Endodermal cell (in vitro differentiated cells): ENCODE results near the gene AGTPBP1. TPM values are rescaled to one million over a fixed set of nuclear protein-coding genes. Genes with fewer than 3 reads are reported as not detected.

ENCODE experiments used
- DNase-seq: peaks from one replicate; pipeline ENCODE4 v3.0.0-alpha.2; 2017
- H3K27ac ChIP-seq: 2 replicates; pipeline ENCODE4 v1.5.1; 2013; ENCODE audit warnings: mild to moderate bottlenecking, low read depth, low read length, moderate library complexity
- H3K27me3 ChIP-seq: 2 replicates; pipeline ENCODE4 v1.6.1; 2013; ENCODE audit warnings: mild to moderate bottlenecking, low read length, moderate library complexity; ENCODE audit not compliant: insufficient read depth, control insufficient read depth, poor library complexity, severe bottlenecking
- H3K36me3 ChIP-seq: 2 replicates; pipeline ENCODE4 v1.7.0; 2013; ENCODE audit warnings: mild to moderate bottlenecking, low read length, moderate library complexity; ENCODE audit not compliant: control insufficient read depth, insufficient read depth
- H3K4me1 ChIP-seq: one replicate; pipeline ENCODE4 v1.7.0; 2013; ENCODE audit warnings: low read length; ENCODE audit not compliant: control insufficient read depth, insufficient read depth
- H3K4me3 ChIP-seq: 2 replicates; pipeline ENCODE4 v1.5.1; 2013; ENCODE audit warnings: mild to moderate bottlenecking, low read length, moderate library complexity
- H3K9ac ChIP-seq: 2 replicates; pipeline ENCODE4 v1.6.1; 2013; ENCODE audit warnings: mild to moderate bottlenecking, low read length, moderate library complexity; ENCODE audit not compliant: poor library complexity, severe bottlenecking; ENCODE audit errors: extremely low read depth
- H3K9me3 ChIP-seq: 2 replicates; pipeline ENCODE4 v1.6.1; 2013; ENCODE audit warnings: mild to moderate bottlenecking, low read length, moderate library complexity; ENCODE audit not compliant: control insufficient read depth
- H3K27ac Mint-ChIP-seq: 2 replicates; pipeline ENCODE4 v1.8.0; 2020; ENCODE audit warnings: mixed read lengths
- H3K27me3 Mint-ChIP-seq: 2 replicates; pipeline ENCODE4 v1.8.0; 2021; ENCODE audit warnings: mild to moderate bottlenecking, mixed read lengths; ENCODE audit not compliant: insufficient read depth
- H3K36me3 Mint-ChIP-seq: 2 replicates; pipeline ENCODE4 v1.8.0; 2020; ENCODE audit warnings: low read depth, mixed read lengths
- H3K4me1 Mint-ChIP-seq: 2 replicates; pipeline ENCODE4 v1.8.0; 2020; ENCODE audit warnings: mixed read lengths
- H3K4me3 Mint-ChIP-seq: 2 replicates; pipeline ENCODE4 v1.8.0; 2020; ENCODE audit warnings: mild to moderate bottlenecking, moderate library complexity, mixed read lengths
- H3K9me3 Mint-ChIP-seq: 2 replicates; pipeline ENCODE4 v1.8.0; 2020; ENCODE audit warnings: mild to moderate bottlenecking, mixed read lengths
- WGBS, 2 experiments: methylation state at CpG; one replicate each; pipeline versions ENCODE4 v1.1.5 to v1.1.7; 2013; ENCODE audit warnings: missing lambda C conversion rate in 2 of 2, mixed read lengths in 1 of 2; ENCODE audit not compliant: insufficient coverage in 1 of 2, insufficient read length in 1 of 2; 5-methylcytosine and 5-hydroxymethylcytosine counted together
- total RNA-seq, 2 donors: library from RNA; stranded (reverse); fragmentation: NEBNext Ultra II Directional in 1 of 2; extraction: Animal tissue kit (Norgen Biotek cat#: 25700) in 1 of 2; gene quantifications; 2 replicates in 1 of 2; 3 replicates in 1 of 2; pipeline ENCODE4 v1.2.1, GENCODE V29; 2021
- TF ChIP-seq, protein P1 (sequence below): fragments of 200-600 bp; sonication (generic); conservative IDR thresholded peaks from 2 replicates; pipeline ENCODE4 v1.5.0; 2021; ENCODE audit warnings: antibody characterized with exemption, mild to moderate bottlenecking

AGTPBP1 gene
- total RNA-seq, 2 donors from 2014 or later = 45.7 to 54.9 TPM

DNA sequence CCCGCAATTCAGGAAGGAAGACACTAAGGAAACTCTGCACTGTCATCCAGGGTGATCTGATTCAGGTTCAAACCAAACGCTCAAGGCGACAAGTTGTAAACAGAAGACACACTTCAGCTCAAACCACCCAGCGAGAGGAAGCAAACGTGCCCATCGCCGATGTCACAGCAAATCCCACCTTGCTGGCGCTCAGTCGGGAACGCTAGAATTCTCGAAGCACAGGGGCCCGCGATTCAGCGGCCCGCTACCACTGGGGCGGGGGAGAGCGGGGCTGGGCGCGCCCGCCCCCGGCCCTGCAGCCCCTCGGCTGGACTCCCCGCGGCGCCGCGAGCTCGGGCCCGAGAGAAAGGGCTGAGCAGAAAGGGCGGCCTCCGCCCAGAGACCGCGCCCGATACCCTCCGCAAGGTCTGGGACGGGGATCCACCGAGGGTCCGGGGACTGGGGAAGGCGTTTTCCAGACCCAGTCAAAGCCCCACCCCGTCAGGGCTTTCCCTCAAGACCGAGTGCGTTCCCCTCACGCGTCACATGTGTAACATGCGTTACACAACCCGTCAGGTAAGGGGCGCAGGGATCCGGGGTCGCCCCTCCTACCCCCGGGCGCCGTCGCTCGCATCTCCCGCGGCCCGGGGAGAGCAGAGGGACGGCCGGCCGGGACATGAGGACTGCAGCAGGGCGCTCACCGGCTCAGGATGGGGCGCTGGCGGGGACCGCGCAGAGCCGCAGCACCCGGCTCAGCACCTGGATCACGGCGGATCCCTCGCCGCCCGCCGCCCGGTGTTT is 469 bp downstream of the AGTPBP1 start:
- no peaks in the 10 kb centered on the region for H3K27me3 ChIP-seq
- TF ChIP-seq, protein P1, sequence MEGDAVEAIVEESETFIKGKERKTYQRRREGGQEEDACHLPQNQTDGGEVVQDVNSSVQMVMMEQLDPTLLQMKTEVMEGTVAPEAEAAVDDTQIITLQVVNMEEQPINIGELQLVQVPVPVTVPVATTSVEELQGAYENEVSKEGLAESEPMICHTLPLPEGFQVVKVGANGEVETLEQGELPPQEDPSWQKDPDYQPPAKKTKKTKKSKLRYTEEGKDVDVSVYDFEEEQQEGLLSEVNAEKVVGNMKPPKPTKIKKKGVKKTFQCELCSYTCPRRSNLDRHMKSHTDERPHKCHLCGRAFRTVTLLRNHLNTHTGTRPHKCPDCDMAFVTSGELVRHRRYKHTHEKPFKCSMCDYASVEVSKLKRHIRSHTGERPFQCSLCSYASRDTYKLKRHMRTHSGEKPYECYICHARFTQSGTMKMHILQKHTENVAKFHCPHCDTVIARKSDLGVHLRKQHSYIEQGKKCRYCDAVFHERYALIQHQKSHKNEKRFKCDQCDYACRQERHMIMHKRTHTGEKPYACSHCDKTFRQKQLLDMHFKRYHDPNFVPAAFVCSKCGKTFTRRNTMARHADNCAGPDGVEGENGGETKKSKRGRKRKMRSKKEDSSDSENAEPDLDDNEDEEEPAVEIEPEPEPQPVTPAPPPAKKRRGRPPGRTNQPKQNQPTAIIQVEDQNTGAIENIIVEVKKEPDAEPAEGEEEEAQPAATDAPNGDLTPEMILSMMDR = no peak
- H3K36me3 ChIP-seq = no peaks in the 10 kb centered on the region
- peak overlapping the region; percentile 62 for H3K9ac ChIP-seq
- no peaks in the 10 kb centered on the region for H3K36me3 Mint-ChIP-seq
- H3K27ac ChIP-seq = peak overlapping the region; percentile 88
- no peaks in the 10 kb centered on the region for H3K9me3 ChIP-seq
- peaks cover 26% of the 10 kb centered on the region for H3K4me1 Mint-ChIP-seq
- DNase-seq = peak; percentile 83
- H3K4me3 ChIP-seq = peak overlapping the region; percentile 96
- H3K27me3 Mint-ChIP-seq = peaks cover 3% of the 10 kb centered on the region
- H3K9me3 Mint-ChIP-seq = no peaks in the 10 kb centered on the region
- peak overlapping the region; percentile 76 for H3K4me3 Mint-ChIP-seq
- peaks cover 7% of the 10 kb centered on the region for H3K4me1 ChIP-seq
- peak overlapping the region; percentile 91 for H3K27ac Mint-ChIP-seq
- WGBS, 2 experiments = 0 to 1% methylated on average over 20 to 75 of the region's 75 CpGs

DNA sequence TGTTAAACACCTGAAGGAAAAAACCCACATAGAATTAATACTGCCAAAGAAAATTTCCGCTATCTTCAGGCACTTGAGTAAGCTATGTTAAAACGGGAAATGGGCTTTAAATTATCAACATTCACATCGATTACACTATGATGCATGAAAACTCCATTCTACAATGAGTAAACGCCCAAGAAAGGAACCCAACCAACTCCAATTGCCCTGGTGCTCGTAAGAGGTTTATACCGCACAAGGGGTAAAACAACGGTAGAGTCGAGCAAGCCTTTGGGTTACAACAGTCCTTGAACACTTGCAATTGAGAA is 1.0 kb downstream of the AGTPBP1 start:
- H3K27ac ChIP-seq = peak overlapping the region; percentile 88
- Mint-ChIP-seq H3K36me3 (no peaks in the 10 kb centered on the region), H3K27me3 (no peaks in the 10 kb centered on the region), H3K27ac (peak overlapping the region; percentile 91), H3K4me1 (peaks cover 27% of the 10 kb centered on the region), H3K9me3 (no peaks in the 10 kb centered on the region), H3K4me3 (peak overlapping the region; percentile 76)
- H3K36me3 ChIP-seq = no peaks in the 10 kb centered on the region
- WGBS, 2 experiments = 4 to 5% methylated on average over 5 to 8 of the region's 8 CpGs
- TF ChIP-seq, protein P1 = no peak
- no peaks in the 10 kb centered on the region for H3K9me3 ChIP-seq
- no peaks in the 10 kb centered on the region for H3K27me3 ChIP-seq
- H3K9ac ChIP-seq = peak overlapping the region; percentile 62
- peak overlapping the region; percentile 96 for H3K4me3 ChIP-seq
- DNase-seq = no peak
- H3K4me1 ChIP-seq = peaks cover 7% of the 10 kb centered on the region

DNA sequence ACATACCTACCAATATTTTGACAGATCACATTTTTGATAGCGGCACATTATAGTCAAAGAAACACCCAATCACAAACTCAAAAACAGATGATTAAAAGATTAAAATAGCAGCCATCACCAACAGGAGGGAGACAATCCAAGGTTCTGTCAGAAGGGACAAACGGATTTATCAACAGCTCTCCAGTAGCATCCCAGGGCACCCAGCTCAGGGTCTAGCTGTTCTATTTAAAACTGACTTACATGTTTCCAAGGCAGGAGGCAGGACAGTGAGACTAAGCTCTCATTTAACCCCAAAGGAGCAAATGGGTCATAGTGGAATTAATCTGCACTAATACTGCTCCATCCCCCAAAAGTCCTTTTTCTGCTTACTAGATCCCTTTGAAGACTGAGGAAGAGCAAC is 3.2 kb downstream of the AGTPBP1 start:
- H3K36me3 Mint-ChIP-seq = no peaks in the 10 kb centered on the region

More for the DNA sequence above, 3.2 kb downstream of the AGTPBP1 start:
- no peaks in the 10 kb centered on the region for H3K27me3 Mint-ChIP-seq
- WGBS, 2 experiments = 94% methylated on average over 2 of the region's 2 CpGs; no CpG with 5 or more reads in 1 of the 2 experiments
- H3K27ac ChIP-seq = no peak overlapping the region
- H3K27ac Mint-ChIP-seq = no peak overlapping the region
- TF ChIP-seq, protein P1 = no peak
- peaks cover 7% of the 10 kb centered on the region for H3K4me1 ChIP-seq
- DNase-seq = no peak
- H3K4me1 Mint-ChIP-seq = peaks cover 26% of the 10 kb centered on the region
- no peaks in the 10 kb centered on the region for H3K9me3 Mint-ChIP-seq
- H3K4me3 ChIP-seq = no peak overlapping the region
- no peaks in the 10 kb centered on the region for H3K27me3 ChIP-seq
- H3K9ac ChIP-seq = no peak overlapping the region
- H3K9me3 ChIP-seq = no peaks in the 10 kb centered on the region
- no peak overlapping the region for H3K4me3 Mint-ChIP-seq
- no peaks in the 10 kb centered on the region for H3K36me3 ChIP-seq
